Occipital lobe (tissue), 2 donors: Measurements from ENCODE around the gene SLC17A9. TPM values are rescaled to one million over a fixed set of nuclear protein-coding genes. Genes with fewer than 3 reads are reported as not detected.

ENCODE experiments used
- DNase-seq: peaks from one replicate; lab custom pipeline; 2025; lab: John Stamatoyannopoulos, UW
- total RNA-seq: library from RNA; depleted of rRNA; stranded (reverse); fragments of >200 nt; gene quantifications from one replicate; pipeline ENCODE4 v1.2.3, GENCODE V29; 2014

The SLC17A9 gene
- total RNA-seq = 0.16 TPM

- no peak for DNase-seq
Measured at GRCh38 chr20:62952373-62952967, at the start of gene SLC17A9. Gene SLC17A9 (plus strand): TSS chr20:62952709. CDS start chr20:62952831, 122 bp downstream.

GRCh38 chr20:62902926-62903615 is 49.4 kb upstream of the SLC17A9 start:
- DNase-seq = no peak

GRCh38 chr20:62905536-62906117 is 46.9 kb upstream of the SLC17A9 start:
- DNase-seq = no peak

- no peak for DNase-seq
Measured at GRCh38 chr20:62906209-62906608, 46.3 kb upstream of the SLC17A9 start.

GRCh38 chr20:62906647-62907375 is 45.7 kb upstream of the SLC17A9 start:
- no peak for DNase-seq

- DNase-seq = no peak
Measured at GRCh38 chr20:62907384-62908317, 44.9 kb upstream of the SLC17A9 start.

- no peak for DNase-seq
Measured at GRCh38 chr20:62908971-62909791, 43.3 kb upstream of the SLC17A9 start.

- DNase-seq = no peak
Measured at GRCh38 chr20:62910217-62910766, 42.2 kb upstream of the SLC17A9 start.

- DNase-seq = no peak
Measured at GRCh38 chr20:62910777-62911497, 41.6 kb upstream of the SLC17A9 start.

GRCh38 chr20:62911701-62912280 is 40.7 kb upstream of the SLC17A9 start:
- no peak for DNase-seq

GRCh38 chr20:62913043-62913630 is 39.4 kb upstream of the SLC17A9 start:
- no peak for DNase-seq

GRCh38 chr20:62914436-62914835 is 38.1 kb upstream of the SLC17A9 start:
- no peak for DNase-seq

GRCh38 chr20:62914970-62915457 is 37.5 kb upstream of the SLC17A9 start:
- no peak for DNase-seq

GRCh38 chr20:62916703-62917476 is 35.6 kb upstream of the SLC17A9 start:
- no peak for DNase-seq

- no peak for DNase-seq
Measured at GRCh38 chr20:62917720-62918119, 34.8 kb upstream of the SLC17A9 start.

GRCh38 chr20:62918147-62918546 is 34.4 kb upstream of the SLC17A9 start:
- DNase-seq = no peak

- DNase-seq = no peak
Measured at GRCh38 chr20:62918831-62919230, 33.7 kb upstream of the SLC17A9 start.
